Measurements from ENCODE around the gene PTH.

PTH gene

DNA sequence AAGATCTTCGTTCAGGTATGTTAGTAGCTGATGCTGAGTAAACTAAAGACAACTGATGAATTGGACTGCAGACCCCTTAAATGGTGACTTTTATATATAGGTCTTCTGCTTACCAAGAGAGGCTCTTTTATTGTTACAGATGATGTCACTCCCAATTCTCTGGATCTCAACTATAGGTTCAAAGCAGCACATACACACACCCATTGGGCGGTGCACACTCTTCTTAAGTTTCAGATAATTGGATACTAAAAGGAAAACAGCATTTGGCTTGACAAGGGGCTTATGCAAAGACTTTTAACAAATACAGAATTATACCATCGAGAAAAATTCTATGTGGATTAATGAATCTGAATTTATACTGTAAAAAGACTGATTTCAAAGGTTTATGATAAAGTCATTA lies at the start of gene PTH:
PTH (minus strand) TSS at position 69 of the 400 bp plus-strand sequence. CDS start 3,142 bp downstream, outside the sequence.
- Histone ChIP-seq H3K27ac (no peak within 1 kb of the TSS), H3K4me3 (no peak within 1 kb of the TSS)

DNA sequence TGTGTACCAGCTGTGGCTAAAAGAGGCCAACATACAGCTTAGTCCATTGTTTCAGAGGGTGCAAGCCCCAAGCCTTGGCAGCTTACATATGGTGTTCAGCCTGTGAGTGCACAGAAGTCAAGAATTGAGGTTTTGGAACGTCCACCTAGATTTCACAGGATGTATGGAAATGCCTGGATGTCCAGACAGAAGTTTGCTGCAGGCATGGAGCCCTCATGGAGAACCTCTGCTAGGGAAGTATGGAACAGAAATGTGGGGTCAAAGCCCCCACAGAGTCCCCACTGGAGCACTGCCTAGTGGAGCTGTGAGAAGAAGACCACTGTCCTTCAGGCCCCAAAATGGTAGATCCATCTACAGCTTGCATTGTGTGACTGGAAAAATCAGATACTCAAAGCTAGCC lies 42.2 kb upstream of the PTH start:
- Histone ChIP-seq H3K4me3 (no peak overlapping the region), H3K27ac (no peak overlapping the region)

DNA sequence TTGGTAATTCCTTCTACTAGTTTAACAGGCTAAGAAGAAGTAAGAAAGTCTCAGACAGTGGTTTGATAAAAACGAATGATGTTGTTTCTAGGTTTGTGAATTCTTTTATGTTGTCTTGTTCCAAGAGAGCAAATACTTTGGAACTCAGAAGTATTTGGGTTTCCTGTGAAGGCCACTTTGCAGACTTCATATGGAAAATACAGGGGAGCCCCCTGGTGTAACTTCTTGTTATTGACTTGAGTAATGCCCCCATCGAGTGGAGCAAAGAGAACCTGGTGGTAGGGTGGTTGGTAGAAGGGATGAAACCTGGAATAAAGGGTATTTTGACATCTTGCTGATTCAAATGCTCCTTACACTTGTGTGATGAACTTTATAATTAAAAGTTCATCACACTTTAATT lies 40.0 kb upstream of the PTH start:
- H3K4me3 ChIP-seq, result no peak overlapping the region
- no peak overlapping the region for H3K27ac ChIP-seq

DNA sequence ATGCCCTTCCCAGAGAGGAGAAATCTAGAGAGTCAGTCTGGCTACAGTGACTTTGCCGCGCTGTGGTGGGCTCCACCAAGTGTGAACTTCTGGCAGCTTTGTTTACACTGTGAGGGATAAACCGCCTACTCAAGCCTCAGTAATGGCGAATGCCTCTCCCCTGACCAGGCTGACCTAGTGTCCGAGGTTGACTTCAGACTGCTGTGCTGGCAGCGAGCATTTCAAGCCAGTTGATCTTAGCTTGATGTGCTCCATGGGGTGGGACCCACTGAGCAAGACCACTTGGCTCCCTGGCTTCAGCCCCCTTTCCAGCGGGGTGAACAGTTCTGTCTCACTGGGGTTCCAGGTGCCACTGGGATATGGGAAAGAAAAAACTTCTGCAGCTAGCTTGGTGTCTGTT lies 38.6 kb upstream of the PTH start:
- Histone ChIP-seq H3K4me3 (no peak overlapping the region), H3K27ac (no peak overlapping the region)

DNA sequence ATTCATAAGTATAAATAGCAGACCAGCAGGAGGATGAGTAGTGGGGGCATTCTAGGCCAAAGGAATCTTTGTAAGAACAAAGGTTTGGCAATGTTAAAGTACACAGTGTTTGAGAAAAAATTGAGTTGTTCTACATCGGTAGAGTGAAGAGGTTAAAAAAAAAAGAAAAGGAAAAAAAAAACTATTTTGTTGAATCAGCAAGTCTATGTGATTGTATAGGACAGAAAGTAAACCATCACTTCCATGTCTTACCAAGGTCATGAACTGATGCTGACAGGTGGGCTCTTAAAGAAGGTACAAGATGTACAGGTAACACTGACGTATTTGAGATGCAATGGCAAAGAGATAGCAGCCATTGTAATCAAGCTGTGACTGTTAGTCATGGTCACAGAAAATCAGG lies 29.5 kb upstream of the PTH start:
- no peak overlapping the region for H3K4me3 ChIP-seq
- H3K27ac ChIP-seq, result no peak overlapping the region

DNA sequence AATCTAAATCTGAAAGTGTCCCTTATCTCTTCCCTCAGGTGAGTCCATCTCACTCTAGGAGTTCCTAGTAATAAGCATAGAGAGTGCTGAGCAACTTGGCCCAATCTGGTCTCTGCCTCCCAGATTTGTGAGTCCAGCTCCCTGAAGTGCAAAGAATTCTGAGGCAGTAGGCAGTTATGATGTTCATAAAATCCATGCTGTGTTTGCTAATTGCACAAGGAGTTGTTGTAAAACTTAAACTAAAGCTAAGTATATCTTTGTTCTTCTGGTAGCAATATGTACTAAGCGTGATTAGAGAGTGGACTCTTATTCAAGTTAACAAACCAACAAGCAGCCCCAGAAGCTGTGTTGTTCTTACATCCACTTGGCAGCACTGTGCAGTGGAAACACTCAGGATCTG lies 7.6 kb upstream of the PTH start:
- Histone ChIP-seq H3K4me3 (no peak overlapping the region), H3K27ac (no peak overlapping the region)

DNA sequence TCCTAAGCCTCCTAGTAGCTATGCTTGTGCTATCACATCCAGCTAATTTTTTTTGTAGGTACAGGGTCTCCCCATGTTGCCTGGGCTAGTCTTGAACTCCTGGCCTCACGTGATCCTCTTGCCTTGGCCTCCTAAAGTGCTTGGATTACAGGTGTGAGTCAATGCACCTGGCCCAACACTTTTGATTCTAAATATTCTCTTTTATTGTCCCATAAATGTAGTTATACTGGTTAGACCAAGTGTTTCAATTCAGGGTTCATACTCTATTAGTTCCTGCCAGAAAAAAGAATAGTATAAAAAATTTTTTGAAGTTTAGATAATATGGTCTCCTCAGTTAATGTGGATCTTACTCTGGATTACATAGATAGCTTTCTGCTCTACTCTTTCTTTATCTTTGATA lies 6.7 kb upstream of the PTH start:
- Histone ChIP-seq H3K27ac (no peak overlapping the region), H3K4me3 (no peak overlapping the region)

DNA sequence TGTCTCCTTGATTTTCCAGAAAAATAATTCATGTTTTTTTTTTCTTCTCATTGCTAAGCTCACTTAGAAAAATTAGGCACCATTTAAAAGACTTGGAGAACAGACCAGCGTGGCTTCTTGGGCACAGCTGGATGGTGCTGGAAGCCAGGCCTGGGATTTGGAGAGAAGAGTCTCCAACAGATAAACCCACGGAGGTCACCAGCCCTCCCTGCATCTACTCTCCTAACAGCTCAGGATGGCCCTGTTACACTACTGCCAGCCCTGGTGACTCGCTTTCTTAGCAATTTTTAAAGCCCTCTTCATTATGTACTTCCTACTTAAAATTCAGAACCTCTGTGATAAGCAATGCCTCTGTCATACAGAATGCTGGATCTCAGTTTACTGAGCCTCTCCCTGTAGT lies 1.7 kb downstream of the PTH start:
- no peak overlapping the region for H3K27ac ChIP-seq
- no peak overlapping the region for H3K4me3 ChIP-seq

DNA sequence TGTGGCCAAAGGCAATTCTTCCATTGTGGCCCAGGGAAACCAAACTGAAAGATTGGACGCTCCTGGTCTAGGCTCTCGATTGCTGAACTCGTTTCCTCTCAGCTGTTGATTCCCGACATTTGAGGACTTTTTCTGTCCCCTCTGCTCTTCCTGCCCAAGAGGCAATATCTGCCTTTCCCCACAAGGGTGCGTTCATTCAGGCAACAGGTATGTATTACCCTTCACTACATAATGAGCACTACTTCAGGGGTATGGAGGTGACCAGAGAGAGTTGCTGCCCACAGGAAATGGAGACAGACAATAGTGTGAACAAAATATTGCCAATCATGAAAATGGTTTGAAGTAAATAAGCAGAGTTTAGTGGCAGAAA lies 8.2 kb downstream of the PTH start:
- H3K4me3 ChIP-seq, result peak overlapping the region in 2 of 7 experiments; percentile 18 to 21

DNA sequence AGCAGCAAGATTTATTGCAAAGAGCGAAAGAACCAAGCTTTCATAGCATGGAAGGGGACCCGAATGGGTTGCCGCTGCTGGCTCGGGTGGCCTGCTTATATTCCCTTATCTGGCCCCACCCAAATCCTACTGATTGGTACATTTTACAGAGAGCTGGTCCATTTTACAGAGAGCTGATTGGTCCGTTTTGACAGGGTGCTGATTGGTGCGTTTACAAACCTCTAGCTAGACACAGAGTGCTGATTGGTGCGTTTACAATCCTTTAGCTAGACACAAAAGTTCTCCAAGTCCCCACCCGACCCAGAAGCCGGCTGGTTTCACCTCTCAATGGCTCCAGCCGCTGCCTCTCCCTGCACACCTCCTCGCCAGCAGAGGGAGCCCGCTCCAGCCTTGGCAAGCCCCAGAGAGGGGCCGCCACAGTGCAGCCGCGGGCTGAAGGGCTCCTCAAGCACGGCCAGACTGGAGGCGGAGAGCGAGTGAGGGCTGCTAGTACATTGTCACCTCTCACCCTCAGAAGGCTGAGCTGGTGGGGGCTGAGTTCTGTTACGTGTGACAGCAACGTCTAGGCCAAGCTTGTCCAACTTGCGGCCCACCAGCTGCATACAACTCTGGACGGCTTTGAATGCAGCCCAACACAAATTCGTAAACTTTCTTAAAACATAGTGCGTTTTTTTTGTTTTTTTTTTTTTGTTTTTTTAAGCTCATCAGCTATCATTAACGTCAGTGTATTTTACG lies 8.7 kb downstream of the PTH start:
- peak overlapping the region in 4 of 7 experiments; percentile 4 to 21 (median 19) for H3K4me3 ChIP-seq

More for the DNA sequence above, 8.2 kb downstream of the PTH start:
- H3K27ac ChIP-seq, result no peak overlapping the region

DNA sequence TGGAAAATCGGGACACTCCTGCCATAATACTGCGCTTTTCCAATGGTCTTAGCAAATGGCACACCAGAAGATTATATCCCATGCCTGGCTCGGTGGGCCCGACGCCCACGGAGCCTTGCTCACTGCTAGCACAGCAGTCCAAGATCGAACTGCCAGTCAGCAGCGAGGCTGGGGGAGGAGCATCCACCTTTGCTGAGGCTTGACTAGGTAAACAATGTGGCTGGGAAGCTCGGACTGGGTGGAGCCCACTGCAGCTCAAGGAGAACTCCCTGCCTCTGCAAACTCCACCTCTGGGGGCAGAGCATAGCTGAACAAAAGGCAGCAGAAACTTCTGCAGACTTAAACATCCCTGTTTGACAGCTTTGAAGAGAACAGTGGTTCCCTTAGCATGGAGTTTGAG lies 15.6 kb downstream of the PTH start:
- no peak overlapping the region for H3K27ac ChIP-seq
- H3K4me3 ChIP-seq, result no peak overlapping the region

More for the DNA sequence above, 8.7 kb downstream of the PTH start:
- no peak overlapping the region for H3K27ac ChIP-seq

DNA sequence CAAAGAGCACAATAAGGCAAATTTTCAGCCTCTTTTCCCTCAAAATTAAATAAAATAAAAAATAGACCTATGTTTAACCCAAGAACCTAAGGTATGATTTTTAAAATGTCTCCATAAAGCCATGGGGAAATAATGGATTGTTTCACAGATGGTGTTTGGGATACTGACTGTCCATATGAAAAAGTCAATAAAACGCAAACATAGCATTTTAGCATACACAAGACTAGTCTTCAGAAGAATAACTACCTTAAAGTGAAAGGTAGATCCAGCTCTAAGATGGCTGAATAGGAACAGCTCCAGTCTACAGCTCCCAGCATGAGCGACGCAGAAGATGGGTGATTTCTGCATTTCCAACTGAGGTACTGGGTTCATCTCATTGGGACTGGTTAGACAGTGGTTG lies 16.1 kb downstream of the PTH start:
- H3K27ac ChIP-seq, result no peak overlapping the region
- no peak overlapping the region for H3K4me3 ChIP-seq

DNA sequence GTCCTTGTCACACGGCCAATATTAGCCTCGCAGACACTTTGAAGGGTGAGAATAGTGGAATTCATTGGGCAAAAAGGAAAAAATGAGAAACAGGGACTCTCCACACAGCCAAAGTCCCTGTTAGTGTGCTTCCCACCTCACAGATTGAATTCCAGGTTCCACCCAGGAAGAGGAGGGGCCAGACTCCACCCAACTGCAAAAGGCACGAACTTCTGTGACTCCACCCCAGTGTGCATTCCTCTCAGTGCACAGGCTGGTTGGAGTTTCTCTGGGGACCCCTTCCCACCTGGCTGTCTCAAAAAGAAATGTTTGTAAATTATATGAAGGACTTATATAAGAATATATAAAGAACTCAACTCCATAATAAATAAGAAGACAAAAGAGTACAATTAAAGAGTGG lies 20.7 kb downstream of the PTH start:
- Histone ChIP-seq H3K27ac (no peak overlapping the region), H3K4me3 (no peak overlapping the region)

DNA sequence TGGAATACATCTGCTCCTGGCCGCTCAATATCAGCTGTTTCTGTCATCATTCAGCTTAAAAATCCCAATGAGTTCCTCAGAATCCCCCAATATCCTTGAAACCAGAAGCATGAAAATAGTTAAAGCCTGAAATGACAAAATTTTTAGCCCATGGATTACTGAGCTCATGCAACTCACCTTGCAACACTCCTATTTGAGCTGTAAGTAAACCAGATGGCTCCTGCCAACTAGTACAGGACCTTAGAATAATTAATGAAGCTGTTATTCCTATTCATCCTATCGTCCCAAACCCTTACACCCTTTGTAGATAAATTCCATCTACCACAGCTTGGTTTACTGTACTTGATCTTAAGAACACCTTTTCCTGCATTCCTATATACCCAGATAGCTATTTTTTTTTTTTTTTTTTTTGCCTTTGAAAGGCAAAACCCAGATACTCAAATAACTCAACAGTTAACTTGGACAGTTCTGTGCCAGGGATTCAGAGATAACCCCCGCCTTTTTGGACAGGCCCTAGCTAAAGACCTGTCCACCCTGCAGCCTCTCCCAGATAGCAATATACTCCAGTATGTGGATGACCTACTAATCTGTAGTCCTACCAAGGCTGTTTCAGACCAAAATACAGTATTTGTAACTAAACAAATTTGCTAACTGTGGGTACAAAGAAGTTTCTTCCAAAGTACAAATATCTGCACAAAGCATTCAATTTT lies 22.6 kb downstream of the PTH start:
- H3K27ac ChIP-seq, result no peak overlapping the region
- no peak overlapping the region for H3K4me3 ChIP-seq

DNA sequence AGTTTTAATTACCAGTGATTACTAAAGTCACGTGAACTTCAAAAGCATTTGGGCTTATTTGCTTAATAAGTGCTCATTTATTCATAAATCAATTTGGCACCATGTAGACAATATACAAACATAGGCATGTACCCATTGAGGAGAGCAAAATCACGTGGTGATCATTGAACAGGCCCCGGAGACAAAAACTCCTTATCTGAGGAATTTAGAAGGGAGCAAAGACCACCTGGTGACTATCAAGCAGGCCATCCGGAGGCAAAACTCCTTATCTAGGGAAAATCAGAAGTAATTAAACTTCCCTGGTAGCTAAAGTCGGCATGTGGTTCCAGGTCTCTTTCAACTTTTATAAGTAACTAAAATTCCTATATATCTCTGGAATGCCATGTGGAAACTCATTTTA lies 27.0 kb downstream of the PTH start:
- Histone ChIP-seq H3K27ac (no peak overlapping the region), H3K4me3 (no peak overlapping the region)

DNA sequence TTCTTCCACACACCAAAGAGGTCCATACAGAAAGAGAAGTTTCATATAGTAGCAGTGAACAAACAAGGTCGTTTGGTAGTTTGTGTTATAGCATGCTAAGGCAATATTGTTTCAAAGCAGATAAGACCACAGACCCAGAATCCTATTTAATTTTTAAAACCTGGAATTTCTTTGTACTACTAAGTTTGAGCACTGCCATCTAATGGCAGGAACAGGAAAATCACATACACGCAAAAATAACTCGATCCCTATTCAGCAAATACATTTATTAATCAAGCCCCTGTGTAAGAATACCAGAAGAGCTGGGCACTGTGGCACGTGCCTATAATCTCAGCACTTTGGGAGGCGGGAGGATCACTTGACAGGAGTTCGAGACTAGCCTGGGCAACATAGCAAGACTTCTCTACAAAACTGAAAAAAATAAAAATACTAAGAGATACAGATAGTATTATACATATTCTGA lies 29.9 kb downstream of the PTH start:
- Histone ChIP-seq H3K27ac (no peak overlapping the region), H3K4me3 (no peak overlapping the region)

DNA sequence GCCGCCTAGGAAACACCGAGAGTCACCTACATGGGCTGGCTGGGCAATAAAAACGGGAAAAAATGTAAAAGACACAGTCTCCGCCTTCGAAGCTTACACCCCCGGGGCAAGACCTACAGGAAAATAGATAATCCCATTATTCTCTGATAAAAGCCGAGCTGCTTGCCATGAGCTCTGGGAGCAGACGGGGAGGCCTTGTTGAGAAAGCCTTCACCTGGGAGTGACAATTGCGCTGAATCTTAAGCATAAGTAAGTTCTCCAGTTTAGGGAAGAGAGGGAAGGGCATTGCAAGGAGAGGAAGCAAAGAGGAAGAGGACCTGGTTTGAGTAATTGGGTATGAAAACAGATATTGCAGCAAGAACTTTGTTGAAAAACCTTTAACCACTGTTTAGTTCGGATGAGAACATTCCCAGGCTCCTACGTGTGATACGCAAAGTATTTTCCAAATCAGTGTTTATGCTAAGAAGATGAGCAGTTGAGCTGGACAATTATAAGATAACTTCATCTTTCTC lies 32.0 kb downstream of the PTH start:
- H3K4me3 ChIP-seq, result peak overlapping the region; percentile 79 to 99 (median 92)
- peak overlapping the region; percentile 36 to 98 (median 93) for H3K27ac ChIP-seq

DNA sequence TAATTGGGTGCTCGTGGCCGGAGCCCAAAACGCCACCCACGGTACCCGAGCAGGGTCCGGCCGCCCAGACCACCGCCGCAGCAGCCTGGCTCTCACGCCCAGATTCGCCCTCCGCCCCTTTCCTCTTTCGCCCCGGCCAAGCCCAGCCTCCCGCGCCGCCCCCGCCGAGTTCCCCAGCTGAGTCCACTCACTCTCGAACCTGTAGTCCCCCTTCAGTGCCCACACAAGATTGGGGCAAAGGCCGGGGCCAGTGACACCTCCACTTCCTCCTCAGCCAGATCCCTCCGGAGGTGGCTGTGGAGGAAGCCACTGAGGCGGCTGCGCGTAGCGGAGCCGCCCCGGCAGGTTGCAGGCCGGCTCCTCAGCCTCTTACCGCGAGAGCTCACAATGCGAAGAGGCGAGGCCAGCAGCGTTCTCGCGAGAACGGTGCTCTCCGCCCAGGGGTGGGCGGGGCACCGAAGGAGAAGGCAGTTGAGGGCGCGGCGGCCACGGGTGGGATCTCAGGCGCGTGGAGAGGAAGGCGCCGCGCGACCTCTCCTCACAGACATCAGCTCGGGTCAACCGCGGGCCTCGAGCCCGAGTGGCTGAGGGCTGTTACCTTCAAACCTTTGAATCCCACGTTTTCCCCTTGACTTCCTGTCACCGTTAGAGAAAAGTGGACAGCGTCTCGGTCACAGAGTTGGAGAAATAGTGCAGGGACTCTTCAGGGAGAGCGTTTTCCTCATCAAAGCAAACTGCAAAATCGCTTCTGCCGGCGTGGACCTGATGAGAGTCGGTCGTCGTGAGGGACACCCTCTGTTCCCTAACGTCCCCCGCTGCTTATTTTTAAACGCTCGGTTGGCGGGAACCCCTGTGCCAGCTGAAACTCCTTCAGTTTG lies 32.7 kb downstream of the PTH start, which contains the start of gene BTBD10:
BTBD10 (minus strand) TSS at position 322 of the 878 bp plus-strand sequence. CDS start 18,098 bp downstream, outside the sequence.
- Histone ChIP-seq H3K27ac (peak within 1 kb of the TSS; percentile 36 to 98 (median 93)), H3K4me3 (peak within 1 kb of the TSS; percentile 79 to 99 (median 92))

DNA sequence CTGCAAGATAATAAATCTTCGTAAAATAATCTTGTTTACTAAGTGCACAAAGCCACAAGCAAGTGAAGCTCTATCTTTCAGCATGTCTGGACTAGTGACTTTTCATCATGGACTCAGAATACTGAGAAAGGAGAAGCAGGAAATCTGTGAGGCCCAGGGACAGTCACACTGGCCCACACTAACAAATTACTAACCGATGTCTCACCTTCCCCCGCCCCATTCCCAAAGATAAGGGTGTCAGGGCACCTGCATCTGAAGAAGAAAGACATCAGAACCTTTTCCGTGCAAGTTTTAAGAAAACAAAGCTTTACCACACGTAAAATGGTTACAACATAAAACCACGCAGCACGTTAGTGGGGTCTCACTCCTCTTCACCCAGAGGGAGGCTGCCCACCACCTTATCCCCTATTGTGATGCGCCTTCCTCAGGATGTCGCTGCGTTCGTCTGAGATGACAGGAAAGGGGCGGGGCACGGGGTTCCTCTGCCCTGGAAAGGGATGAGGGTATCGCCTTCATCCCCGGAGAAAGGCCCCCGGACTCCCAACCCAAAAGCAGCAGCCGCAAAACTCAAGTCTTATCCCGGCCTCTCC lies 33.4 kb downstream of the PTH start:
- H3K27ac ChIP-seq, result peak overlapping the region; percentile 36 to 98 (median 93)

DNA sequence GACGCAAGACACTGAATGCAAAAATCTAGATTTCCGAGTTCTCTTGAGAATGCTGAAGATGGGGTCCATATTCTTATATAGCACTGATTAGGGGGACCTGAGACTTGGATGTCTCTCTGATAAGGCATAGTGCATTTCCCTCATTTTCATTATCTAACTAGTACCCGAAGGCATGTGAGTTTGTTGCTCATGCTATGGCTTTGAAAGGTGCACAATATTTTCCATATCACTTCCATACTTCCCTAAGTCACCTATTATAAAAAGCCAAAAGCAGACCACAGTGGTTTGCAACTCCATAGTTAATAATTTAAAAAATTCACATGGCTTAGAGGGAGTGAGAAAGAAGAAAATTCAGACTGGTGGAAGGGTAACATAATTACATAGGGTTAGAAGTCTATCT lies 34.5 kb downstream of the PTH start:
- H3K27ac ChIP-seq, result no peak overlapping the region
- H3K4me3 ChIP-seq, result no peak overlapping the region

More for the DNA sequence above, 33.4 kb downstream of the PTH start:
- peak overlapping the region; percentile 79 to 99 (median 92) for H3K4me3 ChIP-seq
